ENCODE data around the gene JUNB. TPM values are rescaled to one million over a fixed set of nuclear protein-coding genes. Genes with fewer than 3 reads are reported as not detected.

JUNB gene
- total and polyA plus RNA-seq, 2 of the 13 experiments (the other 11 are each of a cell fraction or from before 2014, with no cell fraction given), result 7.7 to 8.2 TPM

GRCh38 chr19:12791345-12792050 is at the start of gene JUNB (continued):
- TF ChIP-seq ATF4 (CRISPR knock-in tag; IDR thresholded peaks at IDR 0.05), result peak in 1 of 2 experiments; percentile 59; a peak in 2 of 4 replicates
- no peak for TF ChIP-seq CSRNP2 (CRISPR knock-in tag; conservative IDR thresholded peaks at IDR 0.05; ENCODE audit: low read depth)
- no peak for TF ChIP-seq NR2F6 (IDR thresholded peaks at IDR 0.05)
- peak; percentile 80 for TF ChIP-seq NR2F6 (CRISPR knock-in tag; IDR thresholded peaks at IDR 0.05)
- peak; percentile 54; the same call in 1 of the 2 replicates for TF ChIP-seq SIX4 (CRISPR knock-in tag; IDR thresholded peaks at IDR 0.05)
- peak; percentile 100 for TF ChIP-seq POLR2G (IDR thresholded peaks at IDR 0.05; ENCODE audit: low read depth, low read length)
- TF ChIP-seq ZKSCAN8 (CRISPR knock-in tag; IDR thresholded peaks at IDR 0.05; ENCODE audit: borderline replicate concordance), result peak; percentile 79; the same call in 1 of the 2 replicates
- TF ChIP-seq SIN3A (IDR thresholded peaks at IDR 0.05; ENCODE audit: borderline replicate concordance, low read depth, low read length), result peak; percentile 78
- TF ChIP-seq IRF1 (CRISPR knock-in tag; IDR thresholded peaks at IDR 0.05; ENCODE audit: low read depth), result no peak; the same call in 1 of the 2 replicates
- TF ChIP-seq SOX13 (IDR thresholded peaks at IDR 0.05), result no peak
- TF ChIP-seq SOX13 (CRISPR knock-in tag; conservative IDR thresholded peaks at IDR 0.05 in 1 of 2, IDR thresholded peaks at IDR 0.05 in 1 of 2), result peak in 1 of 2 experiments; percentile 67; a peak in 2 of 4 replicates
- 0 out of 2 replicates have a peak, but pooled peaks have one; percentile 40 for TF ChIP-seq ZNF235 (CRISPR knock-in tag; IDR thresholded peaks at IDR 0.05; ENCODE audit: borderline replicate concordance)
- TF ChIP-seq TRIM24 (CRISPR knock-in tag; IDR thresholded peaks at IDR 0.05), result no peak
- TF ChIP-seq PBX2 (CRISPR knock-in tag; IDR thresholded peaks at IDR 0.05), result peak; percentile 62
- 0 out of 2 replicates have a peak, but pooled peaks have one; percentile 14 for TF ChIP-seq ZNF770 (CRISPR knock-in tag; IDR thresholded peaks at IDR 0.05)
- peak; percentile 81 for TF ChIP-seq KMT2B (CRISPR knock-in tag; IDR thresholded peaks at IDR 0.05)
- peak; percentile 84; the same call in 1 of the 2 replicates for TF ChIP-seq PHF21A (CRISPR knock-in tag; IDR thresholded peaks at IDR 0.05)
- TF ChIP-seq ZNF768 (CRISPR knock-in tag; IDR thresholded peaks at IDR 0.05), result peak; percentile 76; the same call in 1 of the 2 replicates
- TF ChIP-seq KLF13 (CRISPR knock-in tag; IDR thresholded peaks at IDR 0.05), result no peak
- TF ChIP-seq ZNF256 (CRISPR knock-in tag; conservative IDR thresholded peaks at IDR 0.05), result no peak
- TF ChIP-seq ZNF839 (CRISPR knock-in tag; IDR thresholded peaks at IDR 0.05; ENCODE audit: borderline replicate concordance), result 0 out of 2 replicates have a peak, but pooled peaks have one; percentile 37
- TF ChIP-seq RBFOX2 (IDR thresholded peaks at IDR 0.05; ENCODE audit: low read depth, low read length), result peak; percentile 100
- TF ChIP-seq SAFB2 (CRISPR knock-in tag; IDR thresholded peaks at IDR 0.05; ENCODE audit: borderline replicate concordance, low read depth), result peak; percentile 86; the same call in 1 of the 2 replicates

Measured in HepG2 (cell line).